DOHH2 (cell line): Measurements from ENCODE around the gene ATP23.

Experiments
- H3F3A ChIP-seq: fragments of 200-600 bp; sonication (generic), shearing (Covaris generic); 2 replicates; pipeline ENCODE4 v1.6.0; 2016; ENCODE audit warnings: antibody characterized with exemption, mild to moderate bottlenecking; ENCODE audit not compliant: control insufficient read depth, insufficient read depth
- H3K27ac ChIP-seq: fragments of 200-600 bp; sonication (generic); 2 replicates; pipeline ENCODE4 v1.5.1; 2014; ENCODE audit warnings: low read depth, mild to moderate bottlenecking, low read length, moderate library complexity
- H3K27me3 ChIP-seq: fragments of 200-600 bp; sonication (generic); 2 replicates; pipeline ENCODE4 v1.6.1; 2014; ENCODE audit warnings: mild to moderate bottlenecking, low read length, mixed read lengths; ENCODE audit not compliant: control insufficient read depth
- H3K36me3 ChIP-seq: fragments of 200-600 bp; sonication (generic); 2 replicates; pipeline ENCODE4 v1.6.1; 2014; ENCODE audit warnings: mild to moderate bottlenecking, low read length, moderate library complexity, mixed read lengths; ENCODE audit not compliant: control insufficient read depth
- H3K4me1 ChIP-seq: fragments of 200-600 bp; sonication (generic); 2 replicates; pipeline ENCODE4 v1.6.1; 2014; ENCODE audit warnings: mild to moderate bottlenecking, low read length, mixed read lengths; ENCODE audit not compliant: control insufficient read depth
- H3K4me2 ChIP-seq: fragments of 200-600 bp; sonication (generic); 2 replicates; pipeline ENCODE4 v1.6.0; 2014; ENCODE audit warnings: mild to moderate bottlenecking, low read length, moderate library complexity
- H3K4me3 ChIP-seq: fragments of 200-600 bp; sonication (generic); 2 replicates; pipeline ENCODE4 v1.5.1; 2014; ENCODE audit warnings: mild to moderate bottlenecking, low read length, mixed read lengths
- H3K79me2 ChIP-seq: fragments of 200-600 bp; sonication (generic); 2 replicates; pipeline ENCODE4 v1.6.1; 2014; ENCODE audit warnings: mild to moderate bottlenecking, low read length, mixed read lengths; ENCODE audit not compliant: control insufficient read depth
- H3K9me2 ChIP-seq: fragments of 200-600 bp; sonication (generic); replicated peaks from 2 replicates; pipeline ENCODE4 v1.6.1; 2014; ENCODE audit warnings: mild to moderate bottlenecking, low read length, mixed read lengths; ENCODE audit not compliant: control insufficient read depth
- H3K9me3 ChIP-seq: fragments of 200-600 bp; sonication (generic); 2 replicates; pipeline ENCODE4 v1.6.1; 2014; ENCODE audit warnings: antibody characterized with exemption, low read length, mixed read lengths; ENCODE audit not compliant: control insufficient read depth, insufficient read depth
- H4K20me1 ChIP-seq: fragments of 200-600 bp; sonication (generic); 2 replicates; pipeline ENCODE4 v1.6.0; 2014; ENCODE audit warnings: low read depth, mild to moderate bottlenecking, antibody characterized with exemption, low read length, moderate library complexity; ENCODE audit not compliant: control insufficient read depth, insufficient read depth
- EZH2phosphoT487 ChIP-seq: fragments of 200-600 bp; sonication (generic); IDR thresholded peaks from 2 replicates; pipeline ENCODE4 v1.6.1; 2017; ENCODE audit warnings: borderline replicate concordance, mild to moderate bottlenecking, antibody characterized with exemption, low read length, moderate library complexity, mixed read lengths
- TF ChIP-seq, protein P1 (sequence below): fragments of 200-600 bp; sonication (generic); IDR thresholded peaks from one replicate; pipeline ENCODE4 v1.5.1; 2014; ENCODE audit warnings: antibody characterized with exemption, mild to moderate bottlenecking, low read depth, low read length; ENCODE audit not compliant: poor library complexity, severe bottlenecking

ATP23 gene

DNA sequence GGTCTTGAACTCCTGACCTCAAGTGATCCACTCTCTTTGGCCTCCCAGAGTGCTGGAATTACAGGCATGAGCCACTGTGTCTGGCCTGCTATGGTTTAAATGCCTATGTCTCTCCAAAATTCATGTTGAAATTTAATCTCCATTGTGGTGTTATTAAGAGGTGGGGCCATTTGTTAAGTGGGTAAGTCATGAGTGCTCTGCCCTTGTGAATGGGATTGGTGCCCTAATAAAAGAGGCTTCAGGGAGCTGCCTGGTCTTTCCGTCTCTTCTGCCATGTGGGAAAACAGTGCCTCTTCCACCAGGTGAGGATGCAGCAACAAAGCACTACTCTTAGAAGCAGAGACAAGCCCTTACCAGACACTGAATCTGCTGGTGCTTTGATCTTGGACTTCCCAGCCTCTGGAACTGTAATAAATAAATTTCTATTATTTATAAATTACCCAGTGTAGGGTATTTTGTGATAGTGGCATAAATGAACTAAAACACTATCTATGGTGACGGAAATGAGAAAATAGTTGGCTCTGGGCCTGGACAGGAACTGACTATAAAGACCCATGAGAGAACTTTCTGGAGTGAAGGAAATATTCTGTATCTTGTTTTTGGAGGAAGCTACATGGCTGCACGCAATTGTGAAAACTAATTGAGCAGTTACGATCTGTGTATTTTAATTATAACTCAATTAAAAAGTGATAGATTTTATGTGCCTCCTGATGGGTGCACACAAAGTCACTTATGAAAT is 12.1 kb upstream of the ATP23 start:
- H3K27ac ChIP-seq, result no peak overlapping the region
- H3K4me1 ChIP-seq, result peaks cover 13% of the 10 kb centered on the region
- no peaks in the 10 kb centered on the region for H3K9me2 ChIP-seq
- H3K79me2 ChIP-seq, result peaks cover under 1% of the 10 kb centered on the region
- H3K27me3 ChIP-seq, result no peaks in the 10 kb centered on the region
- no peak overlapping the region for H3K4me3 ChIP-seq
- H4K20me1 ChIP-seq, result no peaks in the 10 kb centered on the region
- peaks cover under 1% of the 10 kb centered on the region; the same call in 1 of the 2 replicates for H3K36me3 ChIP-seq
- H3K4me2 ChIP-seq, result no peak overlapping the region
- H3K9me3 ChIP-seq, result no peaks in the 10 kb centered on the region
- no peak for TF ChIP-seq EZH2phosphoT487
- TF ChIP-seq, protein P1, sequence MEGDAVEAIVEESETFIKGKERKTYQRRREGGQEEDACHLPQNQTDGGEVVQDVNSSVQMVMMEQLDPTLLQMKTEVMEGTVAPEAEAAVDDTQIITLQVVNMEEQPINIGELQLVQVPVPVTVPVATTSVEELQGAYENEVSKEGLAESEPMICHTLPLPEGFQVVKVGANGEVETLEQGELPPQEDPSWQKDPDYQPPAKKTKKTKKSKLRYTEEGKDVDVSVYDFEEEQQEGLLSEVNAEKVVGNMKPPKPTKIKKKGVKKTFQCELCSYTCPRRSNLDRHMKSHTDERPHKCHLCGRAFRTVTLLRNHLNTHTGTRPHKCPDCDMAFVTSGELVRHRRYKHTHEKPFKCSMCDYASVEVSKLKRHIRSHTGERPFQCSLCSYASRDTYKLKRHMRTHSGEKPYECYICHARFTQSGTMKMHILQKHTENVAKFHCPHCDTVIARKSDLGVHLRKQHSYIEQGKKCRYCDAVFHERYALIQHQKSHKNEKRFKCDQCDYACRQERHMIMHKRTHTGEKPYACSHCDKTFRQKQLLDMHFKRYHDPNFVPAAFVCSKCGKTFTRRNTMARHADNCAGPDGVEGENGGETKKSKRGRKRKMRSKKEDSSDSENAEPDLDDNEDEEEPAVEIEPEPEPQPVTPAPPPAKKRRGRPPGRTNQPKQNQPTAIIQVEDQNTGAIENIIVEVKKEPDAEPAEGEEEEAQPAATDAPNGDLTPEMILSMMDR, result no peak
- H3F3A ChIP-seq, result peaks cover 5% of the 10 kb centered on the region; the same call in 1 of the 2 replicates

GRCh38 chr12:57934819-57935218 is 6.5 kb upstream of the ATP23 start:
- H3K36me3 ChIP-seq, result peaks cover 5% of the 10 kb centered on the region; the same call in 1 of the 2 replicates
- no peak for TF ChIP-seq EZH2phosphoT487
- TF ChIP-seq, protein P1, result no peak
- H3K4me2 ChIP-seq, result peak overlapping the region; percentile 84
- no peaks in the 10 kb centered on the region for H4K20me1 ChIP-seq
- peak overlapping the region; percentile 81 for H3K27ac ChIP-seq
- peaks cover 1% of the 10 kb centered on the region; the same call in 1 of the 2 replicates for H3F3A ChIP-seq
- peaks cover 24% of the 10 kb centered on the region for H3K4me1 ChIP-seq
- peaks cover 18% of the 10 kb centered on the region for H3K79me2 ChIP-seq
- no peaks in the 10 kb centered on the region for H3K9me2 ChIP-seq
- H3K4me3 ChIP-seq, result peak overlapping the region; percentile 89
- no peaks in the 10 kb centered on the region for H3K9me3 ChIP-seq
- H3K27me3 ChIP-seq, result no peaks in the 10 kb centered on the region

DNA sequence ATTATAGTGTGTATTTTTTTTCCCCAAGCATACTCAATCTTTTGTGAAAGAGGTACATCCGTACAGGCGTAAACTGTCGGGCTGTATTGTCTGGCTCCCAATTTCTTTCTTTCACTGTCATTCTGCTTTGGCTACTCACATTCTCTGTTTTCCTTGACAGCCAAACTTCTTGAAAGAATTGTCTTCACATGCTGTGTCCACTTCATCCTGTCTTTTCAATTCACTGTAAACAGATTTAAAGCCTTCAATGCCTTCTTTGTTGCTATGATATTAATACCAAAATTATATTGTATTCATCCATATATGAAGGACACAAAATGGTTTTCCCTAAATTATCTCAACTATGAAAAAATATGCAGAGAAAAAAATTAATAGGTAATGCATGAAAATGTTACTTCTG is 6.0 kb upstream of the ATP23 start:
- H3K4me1 ChIP-seq, result peaks cover 29% of the 10 kb centered on the region
- no peak for TF ChIP-seq EZH2phosphoT487
- TF ChIP-seq, protein P1, result no peak
- H3K27ac ChIP-seq, result peak overlapping the region; percentile 81
- H3K79me2 ChIP-seq, result peaks cover 18% of the 10 kb centered on the region
- peak overlapping the region; percentile 84 for H3K4me2 ChIP-seq
- no peaks in the 10 kb centered on the region for H3K9me3 ChIP-seq
- H3K36me3 ChIP-seq, result peaks cover 5% of the 10 kb centered on the region; the same call in 1 of the 2 replicates
- H3K9me2 ChIP-seq, result no peaks in the 10 kb centered on the region
- H4K20me1 ChIP-seq, result no peaks in the 10 kb centered on the region
- H3K4me3 ChIP-seq, result peak overlapping the region; percentile 89
- no peaks in the 10 kb centered on the region for H3K27me3 ChIP-seq
- peaks cover 3% of the 10 kb centered on the region; the same call in 1 of the 2 replicates for H3F3A ChIP-seq
